Stimulated activated CD4-positive, alpha-beta T cell treated with anti-CD3 and anti-CD28 coated beads, Interleukin-12 subunit alpha, Interleukin-12 subunit beta, amount 100 ng/mL, for 4 hours (primary cell): ENCODE data around the gene ANKLE2.

Source experiments
- DNase-seq: peaks from one replicate; pipeline ENCODE4 v3.0.0-alpha.2; 2020

ANKLE2 gene

DNA sequence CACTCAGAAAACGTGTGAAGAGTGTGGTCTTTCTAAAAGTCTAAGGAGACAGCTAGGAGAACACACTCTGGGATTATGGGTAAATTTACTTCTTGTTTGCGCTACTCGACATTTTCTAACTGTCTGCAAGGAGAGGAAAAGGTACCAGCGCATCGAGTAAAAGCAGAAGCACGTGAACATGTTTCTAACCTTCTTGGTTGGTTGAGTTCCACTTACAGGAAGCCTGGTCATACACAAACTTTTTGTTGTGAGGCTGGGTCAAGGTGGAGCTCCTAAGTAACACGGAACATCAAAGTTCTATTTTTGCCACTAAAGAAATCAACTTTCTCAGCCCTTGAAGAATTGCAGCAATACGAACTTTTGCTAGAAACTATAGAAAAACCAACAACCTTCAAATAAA lies 20.0 kb downstream of the ANKLE2 start:
- no peak for DNase-seq

DNA sequence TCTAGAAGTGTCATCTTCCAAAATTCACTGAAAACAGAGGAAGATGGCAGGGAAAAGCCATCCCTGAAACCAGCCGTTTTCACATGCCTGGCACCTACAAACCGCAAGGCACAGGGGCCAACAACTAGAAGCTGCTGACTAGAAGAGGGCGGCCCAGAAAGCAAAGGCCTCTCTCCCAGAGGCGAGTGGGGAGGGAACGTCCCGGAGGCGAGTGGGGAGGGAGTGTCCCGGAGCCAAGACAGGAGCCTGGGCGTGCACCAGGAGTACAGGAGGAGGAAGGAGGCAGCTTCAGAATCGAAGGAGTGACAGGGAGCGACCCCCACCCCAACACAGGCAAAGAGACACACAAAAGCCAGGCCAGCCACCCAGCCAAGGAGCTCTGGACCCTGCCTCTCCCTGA lies 21.0 kb downstream of the ANKLE2 start:
- no peak for DNase-seq

GRCh38 chr12:132740313-132740646 lies 21.4 kb downstream of the ANKLE2 start:
- DNase-seq = no peak

DNA sequence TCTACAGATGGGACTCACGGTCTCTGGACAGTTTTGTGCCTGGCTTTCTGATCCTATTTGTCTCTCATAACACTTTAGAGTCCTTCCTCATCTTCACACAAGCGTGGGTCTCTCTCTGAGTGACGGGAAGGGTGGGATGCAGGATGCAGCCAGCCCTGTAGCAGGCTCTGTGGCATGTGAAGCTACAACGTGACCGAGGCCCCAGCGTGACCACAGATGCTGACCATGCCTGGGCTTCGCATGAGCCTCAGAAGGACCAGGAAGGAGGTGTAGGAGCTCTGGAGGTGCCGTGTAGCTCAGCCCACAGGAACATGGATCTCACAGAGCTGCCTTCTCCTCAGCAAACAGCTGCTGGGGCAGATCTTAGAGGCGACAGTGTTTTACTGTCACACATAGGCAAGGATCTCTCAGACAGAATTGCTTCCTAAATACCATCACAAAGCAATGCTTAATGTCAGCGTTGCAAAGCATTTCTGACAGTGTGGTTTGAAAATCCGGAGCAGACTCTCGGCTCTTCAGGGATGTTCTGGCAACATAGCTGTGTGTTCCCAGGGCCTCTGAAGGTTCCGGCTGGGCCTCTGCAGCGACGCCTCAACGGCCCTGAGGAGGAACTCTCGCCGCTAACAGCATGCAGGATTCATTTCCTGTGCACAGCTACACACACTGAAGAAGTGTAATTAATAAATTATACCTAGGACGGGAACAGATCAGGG lies 21.9 kb downstream of the ANKLE2 start:
- DNase-seq = no peak

DNA sequence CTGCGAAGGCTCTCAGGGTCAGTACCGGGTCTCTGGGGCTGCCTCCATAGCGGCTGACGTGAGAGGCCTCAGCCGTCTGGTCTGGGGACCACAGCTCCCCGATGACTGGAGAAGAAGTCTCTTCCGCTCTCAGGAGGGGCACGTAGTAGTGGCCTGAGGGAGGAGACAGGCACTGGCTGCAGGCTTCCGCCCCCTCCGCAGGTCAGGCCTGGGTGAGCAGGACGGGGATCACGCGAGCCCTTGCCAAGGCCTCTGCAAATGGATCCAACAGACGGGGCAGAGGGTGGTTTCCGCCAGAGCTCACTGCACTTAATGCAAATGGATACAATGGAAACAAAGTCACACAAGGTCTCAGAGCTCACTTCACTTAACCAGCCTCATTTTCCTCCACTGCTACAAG lies 24.7 kb downstream of the ANKLE2 start:
- DNase-seq = no peak

DNA sequence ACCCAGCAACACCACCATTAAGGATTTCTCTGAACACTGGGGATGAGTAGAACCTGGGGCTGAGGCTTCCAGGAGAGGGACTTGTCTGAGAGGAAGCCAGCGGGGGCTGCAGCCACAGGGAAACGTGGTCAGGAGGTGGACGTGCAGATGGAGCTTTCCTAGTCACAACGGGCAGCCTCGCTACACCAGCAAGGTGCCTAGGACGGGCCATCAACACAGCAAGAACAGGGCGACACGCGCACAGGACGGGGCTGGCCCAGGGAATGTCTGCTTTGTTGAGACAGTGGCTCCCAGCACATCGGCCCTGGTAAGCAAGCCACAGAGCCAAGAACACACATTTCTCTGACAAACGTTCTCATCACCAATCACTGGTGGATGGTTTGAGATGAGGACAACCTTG lies 25.3 kb downstream of the ANKLE2 start:
- no peak for DNase-seq

DNA sequence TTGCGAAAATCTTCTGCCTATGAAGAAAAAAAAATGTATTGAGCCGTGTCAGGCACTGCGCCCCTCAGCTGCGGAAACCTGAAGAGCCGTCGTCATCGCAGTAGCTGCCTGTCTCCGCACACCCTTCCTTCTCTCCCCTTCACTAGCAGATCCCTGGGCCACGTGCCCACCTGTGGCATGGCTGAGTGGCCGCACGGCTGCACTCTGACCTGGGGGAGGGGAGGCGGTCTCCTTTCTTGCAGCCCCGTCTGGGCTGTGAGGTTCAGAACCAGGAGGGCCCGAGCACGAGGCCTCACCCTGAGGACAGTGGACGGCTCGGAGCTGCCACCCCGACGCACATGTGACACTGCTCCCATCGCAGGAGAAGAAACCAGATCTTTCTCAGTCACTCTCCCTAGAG lies 26.1 kb downstream of the ANKLE2 start:
- DNase-seq = no peak

DNA sequence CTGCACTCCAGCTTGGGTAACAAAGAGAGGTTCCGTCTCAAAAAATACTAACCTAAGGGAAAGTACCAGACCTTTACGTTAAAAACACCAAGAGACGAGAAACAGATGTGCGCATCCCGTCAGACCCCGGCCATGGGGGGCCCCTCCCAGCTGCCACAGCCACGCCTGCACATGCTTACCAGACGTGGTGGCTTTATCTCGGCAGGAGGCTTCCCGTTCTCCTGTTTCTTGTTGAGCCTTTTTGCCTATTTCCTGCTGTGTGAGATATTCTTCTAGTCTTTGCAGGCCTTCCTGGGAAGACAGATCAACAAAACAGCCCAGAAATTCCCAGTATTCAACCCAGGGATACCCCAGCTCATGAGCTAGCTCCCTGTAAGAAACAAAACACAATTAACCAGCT lies 27.4 kb downstream of the ANKLE2 start:
- DNase-seq = no peak

DNA sequence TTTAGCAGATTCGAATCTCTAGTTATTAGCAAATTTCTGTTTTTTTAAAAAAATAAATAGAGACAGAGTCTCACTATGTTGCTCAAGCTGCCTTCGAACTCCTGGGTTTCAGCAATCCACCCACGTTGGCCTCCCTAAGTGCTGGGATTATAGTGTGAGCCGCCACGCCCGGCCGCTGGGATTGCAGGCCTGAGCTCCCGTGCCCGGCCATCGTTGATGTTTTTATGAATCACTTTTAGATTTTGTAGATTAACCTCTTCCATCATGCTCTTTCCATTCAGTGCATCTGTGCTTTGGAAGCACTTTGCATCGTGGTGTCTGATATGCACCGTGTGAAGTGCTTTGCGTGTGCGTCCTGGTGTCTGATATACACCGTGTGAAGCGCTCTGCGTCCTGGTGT lies 30.1 kb downstream of the ANKLE2 start:
- no peak for DNase-seq

DNA sequence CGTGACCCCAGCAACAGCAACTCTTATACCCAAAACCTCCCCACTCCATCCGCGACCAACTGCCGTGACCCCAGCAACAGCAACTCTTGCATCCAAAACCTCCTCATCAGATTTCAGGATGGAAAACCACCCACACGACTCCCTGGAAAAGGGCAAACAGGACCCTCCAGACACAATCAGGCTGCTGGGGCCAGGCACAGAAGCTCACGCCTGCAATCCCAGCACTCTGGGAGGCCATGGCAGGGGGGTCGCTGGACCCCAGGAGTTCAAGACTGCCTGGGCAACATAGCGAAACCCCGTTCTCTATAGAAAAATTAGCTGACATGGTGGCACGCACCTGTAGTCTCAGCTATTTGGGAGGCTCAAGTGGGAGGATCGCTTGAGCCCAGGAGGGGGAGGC lies 31.3 kb downstream of the ANKLE2 start:
- DNase-seq = no peak

DNA sequence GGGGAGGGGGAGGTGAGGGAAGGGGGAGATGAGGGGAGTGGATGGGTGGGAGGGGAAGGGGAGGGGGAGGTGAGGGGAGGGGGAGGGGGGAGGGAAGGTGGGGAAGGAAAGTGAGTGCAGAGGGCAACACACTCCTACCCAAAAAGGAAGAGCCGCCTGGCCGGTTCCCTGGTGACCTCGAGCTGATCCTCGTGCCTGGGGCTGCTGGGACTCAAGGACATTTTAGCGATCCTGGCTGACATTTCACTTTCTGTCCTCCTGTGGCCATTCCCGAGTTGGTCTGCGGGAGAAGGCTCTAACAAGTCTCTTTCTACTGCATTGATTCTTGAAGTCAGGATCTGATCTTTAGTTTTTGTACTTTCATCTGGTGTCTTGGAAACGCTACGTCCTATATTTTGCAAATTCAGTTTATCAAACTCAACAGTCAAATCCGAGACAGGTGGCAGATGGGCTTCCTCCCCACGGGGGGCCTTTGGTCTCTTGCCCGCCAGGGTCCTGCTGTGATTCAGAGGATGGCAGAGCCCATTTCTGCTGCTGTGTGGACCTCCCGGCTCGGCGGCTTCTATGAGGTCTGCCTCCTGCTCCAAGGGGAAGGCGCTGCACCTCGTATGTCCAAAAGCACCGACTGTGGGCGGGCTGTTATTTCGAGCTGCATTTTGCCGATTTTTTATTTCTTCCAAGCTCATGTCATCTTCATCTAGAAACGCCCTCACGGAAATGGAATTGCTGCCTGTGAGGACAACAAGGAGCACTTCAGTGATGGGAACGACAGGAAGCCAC lies 31.9 kb downstream of the ANKLE2 start:
- DNase-seq = no peak

DNA sequence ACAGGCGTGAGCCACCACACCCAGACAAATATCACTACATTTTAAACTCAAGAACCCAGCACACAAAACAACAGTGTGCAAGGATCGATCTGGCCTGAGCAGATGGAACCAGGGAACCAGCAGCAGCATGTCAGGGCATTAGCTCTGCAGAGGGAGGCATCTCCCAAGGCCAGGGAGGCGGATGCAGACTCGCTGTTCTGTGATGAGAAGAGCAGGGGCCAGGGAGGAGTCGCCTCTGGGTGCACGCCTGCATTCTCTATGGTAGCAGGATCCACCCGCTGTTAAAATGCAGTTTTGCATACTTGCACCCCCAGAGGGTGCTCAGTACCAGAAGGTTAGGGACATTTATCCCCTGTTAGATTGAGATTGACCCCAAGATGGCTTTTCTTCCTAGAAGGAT lies 33.1 kb downstream of the ANKLE2 start:
- DNase-seq = no peak

DNA sequence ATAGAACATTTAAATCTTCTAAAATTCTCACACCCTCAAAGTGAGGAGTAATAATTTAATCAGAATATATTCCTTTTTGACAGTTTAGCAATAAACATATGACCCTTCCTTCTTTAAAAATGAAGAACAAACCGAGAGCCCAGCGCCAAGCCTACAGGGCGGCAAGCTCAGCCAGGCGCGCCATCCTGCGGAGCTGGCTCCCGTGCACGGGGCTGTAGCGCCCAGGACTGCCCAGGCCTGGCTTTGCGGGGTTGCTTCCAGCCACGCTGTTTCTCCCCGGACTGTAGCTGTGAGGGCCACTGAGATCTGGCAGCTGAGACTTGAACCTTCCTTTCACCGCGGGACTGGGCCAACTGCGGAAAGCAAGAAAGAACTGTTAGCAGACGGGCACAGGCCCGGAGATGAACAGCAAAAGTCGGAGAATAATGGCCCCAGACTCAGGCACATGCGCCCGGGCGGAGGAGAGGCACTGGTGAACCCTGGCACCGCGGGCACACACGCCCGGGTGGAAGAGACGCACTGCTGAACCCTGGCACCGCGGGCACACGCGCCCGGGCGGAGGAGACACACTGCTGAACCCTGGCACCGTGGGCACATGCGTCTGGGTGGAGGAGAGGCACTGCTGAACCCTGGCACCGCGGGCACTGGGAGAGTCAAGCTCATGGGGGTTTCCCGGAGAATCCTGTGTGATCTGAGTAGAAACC lies 34.4 kb downstream of the ANKLE2 start:
- DNase-seq = no peak

DNA sequence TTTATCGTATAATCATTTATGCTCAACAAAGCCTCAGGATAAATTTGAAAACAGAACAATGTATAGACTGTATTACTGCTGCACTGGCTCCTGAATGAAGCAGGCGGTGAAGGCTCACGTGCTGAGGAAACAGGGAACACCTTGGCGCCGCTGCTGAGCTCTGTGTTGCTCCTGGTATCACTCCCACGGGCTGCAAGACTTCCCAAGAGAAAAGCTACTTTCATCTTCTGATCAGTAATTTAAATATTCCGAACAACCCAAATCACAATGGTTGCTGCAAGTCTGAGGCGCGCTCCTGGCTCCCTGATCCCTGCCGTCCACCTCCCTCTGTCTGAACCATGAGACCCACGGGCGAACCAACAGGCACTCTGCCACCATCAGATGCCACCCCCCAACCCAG lies 35.2 kb downstream of the ANKLE2 start:
- DNase-seq = no peak

- DNase-seq = no peak
Observed at GRCh38 chr12:132724506-132725241, 37.0 kb downstream of the ANKLE2 start.

DNA sequence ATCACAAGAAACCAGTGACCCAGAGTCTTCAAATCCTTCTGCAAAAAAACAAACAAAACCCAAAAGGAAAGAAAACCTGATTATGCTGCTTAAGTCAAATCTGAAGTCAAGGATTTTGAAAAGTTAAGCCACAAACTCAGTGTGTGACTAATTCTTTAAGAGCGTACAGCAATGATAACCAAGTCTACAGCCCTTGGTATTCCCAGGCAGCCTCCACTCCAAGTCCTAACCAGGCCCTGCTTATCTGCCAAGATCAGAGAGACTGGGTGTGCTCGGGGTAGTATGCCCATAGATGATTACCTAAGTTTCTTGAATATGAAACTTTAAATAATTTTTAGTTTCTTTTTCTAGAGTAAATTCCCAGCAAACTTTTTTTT lies 37.9 kb downstream of the ANKLE2 start:
- no peak for DNase-seq

- DNase-seq = no peak
Observed at GRCh38 chr12:132723015-132723763, 38.4 kb downstream of the ANKLE2 start.

GRCh38 chr12:132720606-132721345 lies 40.9 kb downstream of the ANKLE2 start:
- no peak for DNase-seq

DNA sequence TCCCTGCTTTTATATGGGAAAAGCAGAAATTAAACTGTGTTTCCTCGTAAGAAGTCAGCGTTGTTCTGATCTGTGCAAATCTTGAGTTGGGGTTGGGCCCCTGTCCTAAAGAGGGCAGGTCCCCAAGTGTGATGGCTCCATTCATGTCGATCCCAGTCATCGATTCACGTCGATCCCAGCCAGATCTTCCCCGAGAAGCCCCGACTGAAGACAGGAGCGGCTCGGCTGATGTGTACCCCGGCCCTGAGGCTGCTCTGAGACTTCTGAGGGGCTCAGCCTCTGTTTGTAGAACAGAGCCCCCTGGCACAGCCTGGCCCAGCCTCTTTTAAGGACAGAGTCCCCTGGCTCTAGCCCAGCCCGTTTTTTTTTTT lies 41.7 kb downstream of the ANKLE2 start:
- DNase-seq = no peak

GRCh38 chr12:132719141-132719953 lies 42.3 kb downstream of the ANKLE2 start:
- DNase-seq = no peak

DNA sequence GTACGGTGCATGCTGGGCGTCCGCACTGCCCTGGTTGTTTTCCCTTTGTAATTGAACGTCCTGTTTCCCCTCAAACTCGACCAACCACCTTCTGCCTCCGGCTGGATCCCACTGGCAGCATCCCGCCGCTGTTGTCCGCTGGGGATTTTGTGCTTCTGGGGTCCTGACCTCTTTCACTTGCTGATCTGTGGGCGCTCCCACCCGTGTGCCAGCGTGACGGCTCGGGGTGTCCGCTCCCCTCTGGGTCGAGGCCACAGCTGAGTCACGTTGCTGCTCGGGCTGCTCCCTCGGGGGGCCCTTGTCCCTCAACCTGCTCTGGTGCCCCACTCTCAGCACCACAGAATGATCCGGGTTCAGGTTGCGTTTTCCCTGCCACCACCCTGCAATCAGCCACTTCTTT lies 43.0 kb downstream of the ANKLE2 start:
- DNase-seq = no peak
